Heart right ventricle (tissue), 16 donors: ENCODE data around the gene SERPINE3. TPM values are rescaled to one million over a fixed set of nuclear protein-coding genes. Genes with fewer than 3 reads are reported as not detected.

Experiments
- ATAC-seq, 8 donors: fragments of 200-7000 bp; cut with Tn5 transposase; one replicate each; pipeline ENCODE4 v1.9.1; 2020; ENCODE audit warnings: mild to moderate bottlenecking in 8 of 8, moderate library complexity in 8 of 8, moderate number of reproducible peaks in 1 of 8
- DNase-seq, 2 donors: peaks; one replicate each; pipeline ENCODE4 v3.0.0-alpha.2; 2020
- H3K27ac ChIP-seq, 10 donors: fragments of 200-600 bp; sonication (generic) in 2 of 10; one replicate each; pipeline versions ENCODE4 v1.5.0 to v1.8.0; 2020 to 2022; ENCODE audit warnings: mild to moderate bottlenecking in 3 of 10
- H3K27me3 ChIP-seq, 7 donors: fragments of 200-600 bp; one replicate each; pipeline ENCODE4 v1.8.0; 2021 to 2022; ENCODE audit warnings: mild to moderate bottlenecking in 2 of 7
- H3K36me3 ChIP-seq, 9 donors: fragments of 200-600 bp; sonication (generic) in 1 of 9; one replicate each; pipeline versions ENCODE4 v1.5.0 to v1.8.0; 2020 to 2022; ENCODE audit warnings: mild to moderate bottlenecking in 2 of 9
- H3K4me1 ChIP-seq, 9 donors: fragments of 200-600 bp; sonication (generic) in 1 of 9; one replicate each; pipeline versions ENCODE4 v1.5.0 to v1.8.0; 2020 to 2022; ENCODE audit warnings: mild to moderate bottlenecking in 4 of 9
- H3K4me3 ChIP-seq, 10 donors: fragments of 200-600 bp; sonication (generic) in 2 of 10; one replicate each; pipeline versions ENCODE4 v1.5.0 to v1.8.0; 2020 to 2022; ENCODE audit warnings: mild to moderate bottlenecking in 7 of 10, moderate library complexity in 2 of 10
- H3K9me3 ChIP-seq, 11 donors: fragments of 200-600 bp in 10 of 11; sonication (generic) in 2 of 11; one replicate each; pipeline versions ENCODE4 v1.5.0 to v1.8.0; 2013 to 2022; ENCODE audit warnings: mild to moderate bottlenecking in 2 of 11, control low read depth in 1 of 11, moderate library complexity in 1 of 11
- CTCF ChIP-seq, 9 donors: fragments of 200-600 bp; sonication (generic) in 2 of 9; IDR thresholded peaks; one replicate each; pipeline versions ENCODE4 v1.5.0 to v1.8.0; 2021 to 2022; ENCODE audit warnings: antibody characterized with exemption in 9 of 9, mild to moderate bottlenecking in 5 of 9, moderate library complexity in 1 of 9
- WGBS, 2 donors: extraction: QIAGEN DNeasy Blood & Tissue Kit; methylation state at CpG; one replicate each; pipeline ENCODE4 v1.1.7; 2013; ENCODE audit warnings: inconsistent platforms in 1 of 2; 5-methylcytosine and 5-hydroxymethylcytosine counted together
- intact Hi-C, 10 donors: fragments of 100-400 bp; cut with DNase I; formaldehyde crosslinking; loops; one replicate each; pipeline versions ENCODE4 v1.11.1 to v1.14.2; 2022
- polyA plus RNA-seq, 2 donors: library from polyadenylated mRNA; stranded (reverse); fragments of 200-250 nt; gene quantifications; one replicate each; pipeline ENCODE4 v1.2.3, GENCODE V29; 2013
- total RNA-seq, 10 donors: library from RNA; stranded (reverse); fragmentation: NEBNext Ultra II Directional in 3 of 10; extraction: Animal tissue kit (Norgen Biotek cat#: 25700) in 3 of 10; gene quantifications; one replicate each; pipeline versions ENCODE4 v1.2.1 to v1.2.4, GENCODE V29; 2021 to 2023
- donor health status: Arrhythmogenic right ventricular cardiomyopathy.
- donor health status: ischemic (EF 13 %, LVEDD 7.1; RV severe dilation, severe dysfunction).
- donor health status: healthy with polysubstance abuse.
- donor health status: DM: no; HTN: yes; CAD: no.
- donor health status: DM: no; HTN: no; CAD: no.
- donor health status: ischemic (EF 25% LVEDD 6.9; RV normal size, moderate dysfunction).
- donor health status: ischemic (EF 25% LVEDD 5.7; RV mildly dilated, moderate dysfunction).
- donor health status: healthy.
- donor health status: DM: yes; HTN: yes; CAD: no.
- donor health status: Ischemic cardiomyopathy.
- donor health status: ischemic (EF 35%, LVEDD 5.7; RV mildly dilated, moderate dysfunction).
- donor health status: nonischemic (EF 11% LVEDD 7.7; RV severe dilation, severe dysfunction).
- donor health status: DM: yes; HTN: yes; CAD: no.
- donor health status: PGD.
- donor health status: ischemic (EF 29% LVEDD 5.4; RV normal size, mild dysfunction).
- donor health status: nonischemic (EF 23%, LVEDD 6.1; RV moderate dilation, normal function).

Gene SERPINE3
- total and polyA plus RNA-seq, 12 donors, result 0.01 TPM; not detected in 11

GRCh38 chr13:51341791-51342190 is 2.3 kb downstream of the SERPINE3 start:
- no peaks in the 10 kb centered on the region for H3K36me3 ChIP-seq
- TF ChIP-seq CTCF (IDR thresholded peaks at IDR 0.05), result no peak
- no peaks in the 10 kb centered on the region for H3K27me3 ChIP-seq
- no peak for ATAC-seq
- 96 to 97% methylated on average over 4 of the region's 4 CpGs for WGBS, 2 donors
- DNase-seq, result no peak
- no peaks in the 10 kb centered on the region for H3K9me3 ChIP-seq
- no peak overlapping the region for H3K4me3 ChIP-seq
- H3K4me1 ChIP-seq, result no peaks in the 10 kb centered on the region
- intact Hi-C loops, result no loop called here
- no peak overlapping the region for H3K27ac ChIP-seq

- intact Hi-C loops, result no loop called here
- no peak for DNase-seq
- Histone ChIP-seq H3K27me3 (no peaks in the 10 kb centered on the region), H3K27ac (no peak overlapping the region), H3K4me3 (no peak overlapping the region), H3K36me3 (no peaks in the 10 kb centered on the region), H3K9me3 (no peaks in the 10 kb centered on the region), H3K4me1 (no peaks in the 10 kb centered on the region)
- TF ChIP-seq CTCF (IDR thresholded peaks at IDR 0.05), result no peak
- WGBS, 2 donors, result 71 to 72% methylated on average over 4 of the region's 4 CpGs
- ATAC-seq, result no peak
These were observed 3.2 kb downstream of the SERPINE3 start for GRCh38 chr13:51342706-51343105.

GRCh38 chr13:51343475-51343874 is 4.0 kb downstream of the SERPINE3 start:
- intact Hi-C loops, result no loop called here
- no peak for DNase-seq
- Histone ChIP-seq H3K27me3 (no peaks in the 10 kb centered on the region), H3K27ac (no peak overlapping the region), H3K4me1 (peaks cover 0 to 1% (median 0%) of the 10 kb centered on the region in 9 donors), H3K4me3 (no peak overlapping the region), H3K9me3 (no peaks in the 10 kb centered on the region), H3K36me3 (no peaks in the 10 kb centered on the region)
- 73 to 77% methylated on average over 5 of the region's 5 CpGs for WGBS, 2 donors
- no peak for ATAC-seq
- no peak for TF ChIP-seq CTCF (IDR thresholded peaks at IDR 0.05)

GRCh38 chr13:51346397-51346796 is 6.9 kb downstream of the SERPINE3 start:
- H3K4me3 ChIP-seq, result no peak overlapping the region
- ATAC-seq, result no peak
- peaks cover 0 to 5% (median 0%) of the 10 kb centered on the region in 9 donors for H3K36me3 ChIP-seq
- no peaks in the 10 kb centered on the region for H3K9me3 ChIP-seq
- DNase-seq, result no peak
- intact Hi-C loops, result no loop called here
- peaks cover 0 to 11% (median 0%) of the 10 kb centered on the region in 9 donors for H3K4me1 ChIP-seq
- no peaks in the 10 kb centered on the region for H3K27me3 ChIP-seq
- no peak overlapping the region for H3K27ac ChIP-seq
- no peak for TF ChIP-seq CTCF (IDR thresholded peaks at IDR 0.05)
- WGBS, 2 donors, result 82 to 90% methylated on average over 2 of the region's 2 CpGs
